Endothelial cell of umbilical vein (primary cell): ENCODE results near the gene PROC. TPM values are rescaled to one million over a fixed set of nuclear protein-coding genes. Genes with fewer than 3 reads are reported as not detected.

Experiments
- BruUV-seq: library from RNA; stranded (reverse); fragments of 400-500 nt; replicated peaks from 2 replicates; lab custom pipeline; 2021; lab: Mats Ljungman, UMichigan
- CTCF ChIA-PET: fragments of 300-600, 350-600 bp; sonication (Branson Sonifier 250); formaldehyde crosslinking; loops from one replicate; lab custom pipeline; 2021; ENCODE audit warnings: antibody characterized with exemption, inconsistent platforms; lab: Charles Lee
- POLR2A ChIA-PET: fragments of 300-600, 350-600 bp; sonication (Branson Sonifier 250); formaldehyde crosslinking; loops from one replicate; lab custom pipeline; 2021; ENCODE audit warnings: antibody characterized with exemption, inconsistent platforms; lab: Charles Lee
- DNase-seq: peaks from one replicate; pipeline ENCODE4 v3.0.0-alpha.2; 2011; ENCODE audit warnings: low read depth, low spot score
- FAIRE-seq: peaks from 2 replicates; lab custom pipeline; 2011; peaks lifted over from hg19 to GRCh38; lab: Jason Lieb, UNC
- H2AFZ ChIP-seq: 2 replicates; pipeline ENCODE4 v1.6.0; 2012; ENCODE audit warnings: low read depth, low read length, control low read depth, inconsistent platforms
- H3K27ac ChIP-seq: 2 replicates; pipeline ENCODE4 v1.5.1; 2011; ENCODE audit warnings: low read depth, mild to moderate bottlenecking, control low read depth, low read length, moderate library complexity; ENCODE audit not compliant: insufficient read depth
- H3K27me3 ChIP-seq, 2 experiments: 2 replicates each; pipeline versions ENCODE4 v1.6.0 to v1.6.1; 2011; ENCODE audit warnings: low read length in 2 of 2, mixed read lengths in 1 of 2; ENCODE audit not compliant: control insufficient read depth in 2 of 2, insufficient read depth in 2 of 2
- H3K36me3 ChIP-seq, 2 experiments: 2 replicates in 1 of 2; 3 replicates in 1 of 2; pipeline ENCODE4 v1.5.1; 2011; ENCODE audit warnings: low read length in 2 of 2, mild to moderate bottlenecking in 1 of 2, moderate library complexity in 1 of 2; ENCODE audit not compliant: control insufficient read depth in 2 of 2, insufficient read depth in 2 of 2; ENCODE audit errors: extremely low read depth in 1 of 2
- H3K4me1 ChIP-seq: 3 replicates; pipeline ENCODE4 v1.5.1; 2011; ENCODE audit warnings: mild to moderate bottlenecking, low read length; ENCODE audit not compliant: control insufficient read depth, insufficient read depth; ENCODE audit errors: extremely low read depth
- H3K4me2 ChIP-seq: 2 replicates; pipeline ENCODE4 v1.6.1; 2011; ENCODE audit warnings: low read length, control low read depth, mixed read lengths; ENCODE audit not compliant: insufficient read depth
- H3K4me3 ChIP-seq, 3 experiments: fragments of 200-600 bp in 1 of 3; sonication (generic), shearing (Covaris generic) in 1 of 3; replicated peaks in 1 of 3; 2 replicates each; pipeline ENCODE4 v1.5.1; 2011 to 2016; ENCODE audit warnings: control low read depth in 3 of 3, low read length in 3 of 3, mild to moderate bottlenecking in 2 of 3, inconsistent platforms in 1 of 3, low read depth in 1 of 3, moderate library complexity in 1 of 3; ENCODE audit not compliant: insufficient read depth in 1 of 3
- H3K79me2 ChIP-seq: 2 replicates; pipeline ENCODE4 v1.6.0; 2012; ENCODE audit warnings: low read length, inconsistent platforms; ENCODE audit not compliant: control insufficient read depth, insufficient read depth
- H3K9ac ChIP-seq: replicated peaks from 2 replicates; pipeline ENCODE3; 2011; ENCODE audit warnings: low read length, control low read depth; ENCODE audit not compliant: insufficient read depth; ENCODE audit errors: extremely low read depth
- H3K9me1 ChIP-seq: replicated peaks from 3 replicates; pipeline ENCODE4 v1.6.0; 2011; ENCODE audit warnings: mild to moderate bottlenecking, low read length; ENCODE audit not compliant: control insufficient read depth, insufficient read depth; ENCODE audit errors: extremely low read depth
- H3K9me3 ChIP-seq: replicated peaks from 2 replicates; pipeline ENCODE4 v1.5.1; 2012; ENCODE audit warnings: low read length, inconsistent platforms; ENCODE audit not compliant: control insufficient read depth, insufficient read depth
- H4K20me1 ChIP-seq: replicated peaks from 2 replicates; pipeline ENCODE3; 2011; ENCODE audit warnings: mild to moderate bottlenecking, low read length; ENCODE audit not compliant: control insufficient read depth, insufficient read depth; ENCODE audit errors: extremely low read depth
- CTCF ChIP-seq, 2 donors: IDR thresholded peaks; 1 replicate in 1 of 2; 2 replicates in 1 of 2; pipeline ENCODE4 v1.5.1; 2011; ENCODE audit warnings: low read length in 2 of 2, mild to moderate bottlenecking in 2 of 2, moderate library complexity in 2 of 2, control low read depth in 1 of 2, inconsistent platforms in 1 of 2, low read depth in 1 of 2; ENCODE audit not compliant: insufficient read depth in 1 of 2; ENCODE audit errors: extremely low read depth in 1 of 2
- EZH2 ChIP-seq: IDR thresholded peaks from 2 replicates; pipeline ENCODE4 v1.6.1; 2012; ENCODE audit warnings: borderline replicate concordance, low read depth, mild to moderate bottlenecking, moderate library complexity, low read length, inconsistent platforms; ENCODE audit not compliant: severe bottlenecking
- FOS ChIP-seq: IDR thresholded peaks from 2 replicates; pipeline ENCODE4 v1.6.1; 2011; ENCODE audit warnings: mild to moderate bottlenecking, low read length, moderate library complexity, borderline replicate concordance; ENCODE audit not compliant: insufficient read depth
- GATA2 ChIP-seq: IDR thresholded peaks from 2 replicates; pipeline ENCODE4 v1.7.0; 2011; ENCODE audit warnings: low read depth, mild to moderate bottlenecking, moderate library complexity, mixed read lengths, low read length; ENCODE audit not compliant: insufficient read length, insufficient read depth
- JUN ChIP-seq: IDR thresholded peaks from 2 replicates; pipeline ENCODE4 v1.6.1; 2011; ENCODE audit warnings: borderline replicate concordance, low read depth; ENCODE audit not compliant: insufficient read length, insufficient read depth
- MAX ChIP-seq: IDR thresholded peaks from 2 replicates; pipeline ENCODE4 v1.6.1; 2011; ENCODE audit not compliant: insufficient read depth, insufficient read length
- MYC ChIP-seq: IDR thresholded peaks from one replicate; pipeline ENCODE4 v1.6.1; 2011; ENCODE audit warnings: mild to moderate bottlenecking, low read depth, low read length
- POLR2A ChIP-seq: IDR thresholded peaks from 2 replicates; pipeline ENCODE4 v1.6.1; 2012; ENCODE audit warnings: low read depth, mild to moderate bottlenecking, control low read depth, low read length
- POLR2AphosphoS5 ChIP-seq: IDR thresholded peaks from 2 replicates; pipeline ENCODE4 v1.6.1; 2012; ENCODE audit warnings: low read depth, mild to moderate bottlenecking, control low read depth, low read length, moderate library complexity; ENCODE audit not compliant: insufficient read depth
- dilution Hi-C: fragments of 300-500 bp; cut with MboI; formaldehyde crosslinking; loops from one replicate; pipeline ENCODE4 v1.15.0; 2019; ENCODE audit warnings: low sequenced_read_pairs; ENCODE audit not compliant: extremely low pct_ligation_motif_present
- intact Hi-C: fragments of 100-400 bp; cut with micrococcal nuclease; formaldehyde crosslinking; loops from one replicate; pipeline ENCODE4 v1.10.0; 2022
- polyA plus RNA-seq, 4 experiments: library from polyadenylated mRNA; depleted of rRNA in 3 of 4; stranded (reverse) in 3 of 4; unstranded in 1 of 4; fragments of >200 nt; gene quantifications; 2 replicates each; pipeline versions ENCODE4 v1.2.1 to v1.2.3, GENCODE V29; 2011 to 2012; ENCODE audit warnings: missing spikeins in 1 of 4
- total RNA-seq: library from RNA; stranded (reverse); gene quantifications from 2 replicates; pipeline ENCODE4 v1.2.3, GENCODE V29; 2021

Gene PROC
- total and polyA plus RNA-seq, 2 donors (not counting 3 experiments of a cell fraction or from before 2014, with no cell fraction given): not detected

DNA sequence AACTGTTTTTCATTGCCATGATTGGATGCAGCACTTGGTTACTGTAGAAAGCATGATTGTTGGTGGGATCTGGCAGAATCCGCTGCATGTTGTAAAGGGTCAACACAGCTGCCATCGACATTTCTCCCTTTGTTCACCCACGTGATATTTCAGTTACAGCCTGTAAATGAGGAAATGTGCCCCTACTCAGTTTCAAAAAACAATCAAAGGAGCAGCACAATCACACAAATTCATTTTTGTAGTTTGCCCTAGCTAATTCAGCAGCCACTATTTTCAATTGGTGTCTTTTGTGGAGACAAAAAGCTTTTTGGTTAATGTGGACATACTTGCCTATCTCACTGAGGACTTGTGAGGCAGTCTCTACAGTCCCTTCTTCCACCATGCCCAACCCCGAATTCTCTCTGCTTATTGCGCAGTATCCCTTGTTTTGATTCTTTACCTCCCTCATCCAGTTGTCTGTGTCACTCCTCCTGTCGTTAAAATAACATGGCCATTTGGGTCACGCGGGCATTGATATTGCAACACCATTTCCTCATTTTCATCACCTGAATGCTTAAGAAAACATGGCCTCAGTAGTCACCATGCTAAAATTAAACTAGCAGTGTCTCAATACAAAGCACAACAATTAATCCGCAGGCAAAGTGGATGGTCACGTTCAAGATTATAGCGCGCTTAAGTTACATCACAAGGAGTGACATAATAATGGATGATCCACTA is 6.4 kb upstream of the PROC start:
- Histone ChIP-seq H3K4me2 (peak overlapping the region; percentile 89), H4K20me1 (no peaks in the 10 kb centered on the region), H3K9ac (peak overlapping the region; percentile 57), H3K79me2 (no peaks in the 10 kb centered on the region), H3K9me1 (no peaks in the 10 kb centered on the region), H3K4me3 (no peak overlapping the region), H3K27ac (peak overlapping the region; percentile 70), H3K27me3 (peaks cover 0 to 2% of the 10 kb centered on the region in 2 experiments), H3K4me1 (peaks cover 50% of the 10 kb centered on the region), H3K36me3 (no peaks in the 10 kb centered on the region), H3K9me3 (no peaks in the 10 kb centered on the region), H2AFZ (peak overlapping the region; percentile 45)
- DNase-seq (peak; percentile 44), FAIRE-seq (peak; percentile 67)
- BruUV-seq: no TSS peak
- TF ChIP-seq MYC (no peak), JUN (no peak), FOS (no peak), CTCF (IDR thresholded peaks at IDR 0.05; ENCODE audit: extremely low read depth in 1 of 2, insufficient read depth in 1 of 2, low read depth in 1 of 2, low read length in 2 of 2) (no peak), POLR2A (no peak), EZH2 (no peak), MAX (no peak), GATA2 (no peak), POLR2AphosphoS5 (no peak)
- CTCF ChIA-PET: interaction anchor here (1.1 to 2.3 kb wide), 3 partner anchors 7 to 13 kb away, joined by 3 to 9 read pairs (median 4); no protein-coding TSS in a partner anchor
- POLR2A ChIA-PET: no interaction called here
- intact Hi-C loops (no loop called here), dilution Hi-C loops (no loop called here)
